B cell (primary cell): ENCODE results near the gene CHCHD6.

Experiments
- CTCF ChIP-seq: fragments of 200-600 bp; IDR thresholded peaks from one replicate; pipeline ENCODE4 v1.8.0; 2022; ENCODE audit warnings: antibody characterized with exemption, mild to moderate bottlenecking
- EZH2 ChIP-seq: IDR thresholded peaks from 2 replicates; pipeline ENCODE4 v1.6.1; 2012; ENCODE audit warnings: borderline replicate concordance, low read depth, mild to moderate bottlenecking, moderate library complexity, low read length; ENCODE audit not compliant: insufficient read depth, poor library complexity, severe bottlenecking

GRCh38 chr3:126718561-126719445 lies 14.8 kb downstream of the CHCHD6 start:
- TF ChIP-seq CTCF (no peak), EZH2 (no peak)
